Esophagus squamous epithelium (tissue), 5 donors: ENCODE measurements around the gene AKR1C2. TPM values are rescaled to one million over a fixed set of nuclear protein-coding genes. Genes with fewer than 3 reads are reported as not detected.
A peak's percentile ranks its signal among the peaks of the same experiment; 100 is the strongest.
"Not testable (repeated sequence)": the region's sequence is repeated elsewhere in the genome, so short reads cannot be mapped to it uniquely, and the experiment has no call there.

Source experiments
- DNase-seq: peaks from one replicate; lab custom pipeline; 2025; lab: John Stamatoyannopoulos, UW
- H3K27ac ChIP-seq, 4 donors: fragments of 200-600 bp; sonication (generic); one replicate each; pipeline ENCODE4 v1.5.1; 2016 to 2019; ENCODE audit warnings: mild to moderate bottlenecking in 1 of 4
- H3K27me3 ChIP-seq, 4 donors: fragments of 200-600 bp; sonication (generic); 1 replicate in 3 of 4; 2 replicates in 1 of 4; pipeline versions ENCODE4 v1.5.1 to v1.6.0; 2017 to 2021; ENCODE audit warnings: antibody characterized with exemption in 1 of 4
- H3K36me3 ChIP-seq, 3 donors: fragments of 200-600 bp; sonication (generic); one replicate each; pipeline ENCODE4 v1.5.1; 2016 to 2019
- H3K4me1 ChIP-seq, 3 donors: fragments of 200-600 bp; sonication (generic); one replicate each; pipeline ENCODE4 v1.5.1; 2017 to 2019
- H3K4me3 ChIP-seq, 4 donors: fragments of 200-600 bp; sonication (generic); 1 replicate in 3 of 4; 2 replicates in 1 of 4; pipeline ENCODE4 v1.5.1; 2016 to 2019; ENCODE audit warnings: mild to moderate bottlenecking in 2 of 4, moderate library complexity in 1 of 4
- H3K9me3 ChIP-seq, 3 donors: fragments of 200-600 bp; sonication (generic); one replicate each; pipeline ENCODE4 v1.5.1; 2016 to 2019
- POLR2A ChIP-seq, 4 donors: fragments of 450-650 bp; IDR thresholded peaks; one replicate each; pipeline ENCODE4 v1.6.1; 2017; ENCODE audit warnings: antibody characterized with exemption in 4 of 4, mild to moderate bottlenecking in 4 of 4, moderate library complexity in 3 of 4
- WGBS, 2 donors: methylation state at CpG; one replicate each; pipeline ENCODE4 v1.1.5; 2018; 5-methylcytosine and 5-hydroxymethylcytosine counted together
- intact Hi-C: fragments of 100-400 bp; cut with DNase I; formaldehyde crosslinking; loops from one replicate; pipeline ENCODE4 v1.15.0; 2022
- total RNA-seq, 4 donors: library from RNA; depleted of rRNA; stranded (reverse); fragments of >200 nt; gene quantifications; one replicate each; pipeline ENCODE4 v1.1.0, GENCODE V29; 2016
- TF ChIP-seq, protein P1 (sequence below), 6 experiments: fragments of 450-650 bp in 4 of 6; fragments of 200-600 bp in 2 of 6; sonication (generic) in 2 of 6; IDR thresholded peaks; one replicate each; pipeline ENCODE4 v1.5.1; 2016 to 2019; ENCODE audit warnings: antibody characterized with exemption in 6 of 6, mild to moderate bottlenecking in 4 of 6, moderate library complexity in 4 of 6
- donor health status: DM: yes; HTN: yes; CAD: no.

AKR1C2 gene
- total RNA-seq, 4 donors from 2014 or later, result 133 to 686 (median 378) TPM

DNA sequence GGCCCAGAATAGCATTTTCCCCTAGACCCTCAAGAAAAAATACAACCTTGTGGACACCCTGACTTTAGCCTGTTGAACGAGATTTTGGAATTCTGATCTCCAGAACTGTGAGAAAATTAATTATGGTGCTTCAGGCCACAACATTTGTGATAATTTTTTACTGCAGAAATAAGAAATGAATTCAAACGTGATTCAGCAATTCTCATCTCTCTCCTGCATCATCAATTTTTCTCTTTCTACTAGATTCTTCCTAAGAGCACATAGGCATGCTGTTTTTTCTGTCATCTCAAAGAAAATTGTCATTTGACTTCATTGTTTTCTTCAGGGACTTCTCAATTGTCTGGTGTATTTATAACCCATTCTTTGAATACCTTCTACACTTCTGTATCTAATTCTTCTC, 8.9 kb upstream of the AKR1C2 start:
- intact Hi-C loops, result no loop called here
- H3K27me3 ChIP-seq, result no peaks in the 10 kb centered on the region
- H3K27ac ChIP-seq, result no peak overlapping the region
- DNase-seq, result no peak
- WGBS, 2 donors, result 59 to 73% methylated on average over 2 of the region's 2 CpGs
- TF ChIP-seq, protein P1, sequence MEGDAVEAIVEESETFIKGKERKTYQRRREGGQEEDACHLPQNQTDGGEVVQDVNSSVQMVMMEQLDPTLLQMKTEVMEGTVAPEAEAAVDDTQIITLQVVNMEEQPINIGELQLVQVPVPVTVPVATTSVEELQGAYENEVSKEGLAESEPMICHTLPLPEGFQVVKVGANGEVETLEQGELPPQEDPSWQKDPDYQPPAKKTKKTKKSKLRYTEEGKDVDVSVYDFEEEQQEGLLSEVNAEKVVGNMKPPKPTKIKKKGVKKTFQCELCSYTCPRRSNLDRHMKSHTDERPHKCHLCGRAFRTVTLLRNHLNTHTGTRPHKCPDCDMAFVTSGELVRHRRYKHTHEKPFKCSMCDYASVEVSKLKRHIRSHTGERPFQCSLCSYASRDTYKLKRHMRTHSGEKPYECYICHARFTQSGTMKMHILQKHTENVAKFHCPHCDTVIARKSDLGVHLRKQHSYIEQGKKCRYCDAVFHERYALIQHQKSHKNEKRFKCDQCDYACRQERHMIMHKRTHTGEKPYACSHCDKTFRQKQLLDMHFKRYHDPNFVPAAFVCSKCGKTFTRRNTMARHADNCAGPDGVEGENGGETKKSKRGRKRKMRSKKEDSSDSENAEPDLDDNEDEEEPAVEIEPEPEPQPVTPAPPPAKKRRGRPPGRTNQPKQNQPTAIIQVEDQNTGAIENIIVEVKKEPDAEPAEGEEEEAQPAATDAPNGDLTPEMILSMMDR (IDR thresholded peaks at IDR 0.05), result no peak
- no peak for TF ChIP-seq POLR2A (IDR thresholded peaks at IDR 0.05)
- H3K36me3 ChIP-seq, result no peaks in the 10 kb centered on the region
- no peaks in the 10 kb centered on the region for H3K9me3 ChIP-seq
- peaks cover 0 to 31% (median 2%) of the 10 kb centered on the region in 3 donors for H3K4me1 ChIP-seq
- H3K4me3 ChIP-seq, result no peak overlapping the region

DNA sequence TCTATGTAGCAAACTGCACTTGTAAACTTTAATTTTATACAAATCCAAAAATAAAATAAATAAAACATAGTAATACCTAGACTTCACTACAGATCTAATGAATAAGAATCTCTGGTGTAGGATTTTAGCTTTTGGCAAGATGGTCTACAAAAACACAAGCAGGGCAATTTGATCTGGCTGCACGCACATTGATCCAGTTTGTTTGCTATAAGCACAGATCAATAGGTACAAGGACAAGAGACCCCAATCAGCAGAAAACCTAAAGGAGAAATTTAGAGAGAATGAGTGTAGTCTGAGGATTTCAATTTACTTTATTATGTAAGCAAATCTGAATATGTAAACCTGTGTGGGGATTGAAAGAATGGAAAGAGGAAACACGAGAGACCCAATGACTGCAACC, 7.7 kb upstream of the AKR1C2 start:
- H3K36me3 ChIP-seq, H3K27me3 ChIP-seq, H3K9me3 ChIP-seq, H3K27ac ChIP-seq, DNase-seq, intact Hi-C loops, H3K4me3 ChIP-seq: not testable (repeated sequence)
- H3K4me1 ChIP-seq, result peaks cover 0 to 31% (median 2%) of the 10 kb centered on the region in 3 donors
- WGBS, 2 donors, result 90 to 92% methylated on average over 2 of the region's 2 CpGs

DNA sequence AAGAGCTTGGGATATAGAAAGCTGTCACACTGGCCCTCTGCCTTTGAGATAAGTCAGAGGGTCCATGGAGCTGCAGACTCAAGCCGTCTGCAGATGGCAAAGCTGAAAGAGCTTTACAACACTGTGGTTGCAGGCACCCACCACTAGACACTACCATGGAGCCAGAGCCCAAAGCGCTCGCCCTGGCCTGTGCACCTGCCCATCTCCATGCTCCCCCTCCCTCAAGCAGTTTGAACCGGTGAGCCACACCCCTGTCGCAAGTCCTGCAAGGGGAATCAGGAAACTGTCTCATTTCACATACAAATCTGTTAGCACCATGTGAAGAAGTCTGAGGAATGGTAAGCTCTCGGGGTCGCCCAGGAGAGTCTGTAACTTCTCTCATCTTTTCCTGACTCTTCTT, 6.4 kb upstream of the AKR1C2 start:
- H3K27ac ChIP-seq, H3K9me3 ChIP-seq, H3K36me3 ChIP-seq, H3K4me3 ChIP-seq, intact Hi-C loops, DNase-seq, H3K27me3 ChIP-seq: not testable (repeated sequence)
- 78 to 95% methylated on average over 3 of the region's 7 CpGs for whole genome bisulfite sequencing, 2 donors
- H3K4me1 ChIP-seq, result peaks cover 0 to 36% (median 2%) of the 10 kb centered on the region in 3 donors

DNA sequence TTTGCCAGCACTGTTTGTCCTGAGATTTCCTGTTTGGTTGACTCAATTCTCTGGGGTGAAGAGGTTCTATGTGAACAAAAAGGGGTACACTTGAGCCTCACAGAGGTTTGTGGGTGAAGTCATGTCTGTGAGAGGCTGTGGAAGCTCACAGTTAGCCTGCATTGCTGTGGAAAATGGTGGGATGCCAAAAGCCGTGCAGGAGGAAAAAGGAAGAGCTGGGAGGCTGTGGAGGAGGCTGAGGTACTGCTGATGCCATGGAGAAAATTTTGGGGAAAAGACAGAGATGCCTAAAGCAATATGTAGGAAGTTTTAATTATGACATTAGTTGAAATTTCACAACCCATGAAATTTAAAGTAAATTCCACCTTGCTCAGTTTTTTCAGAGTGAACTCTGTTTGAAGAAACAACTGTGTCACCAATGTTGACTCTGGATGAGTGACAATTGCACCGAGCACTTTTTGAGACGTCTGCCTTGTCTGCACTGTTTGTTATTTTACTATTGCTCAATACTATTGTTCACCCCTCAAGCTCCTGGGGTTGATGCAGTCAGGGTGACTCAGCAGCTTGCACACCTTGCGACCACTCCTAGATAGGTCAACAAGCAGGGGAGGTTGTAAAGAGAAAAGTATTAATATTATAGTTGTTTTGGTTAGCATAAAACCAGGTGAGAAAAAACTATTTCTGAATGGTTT, 5.3 kb upstream of the AKR1C2 start:
- H3K36me3 ChIP-seq, intact Hi-C loops, H3K9me3 ChIP-seq, DNase-seq, H3K27me3 ChIP-seq, H3K4me3 ChIP-seq: not testable (repeated sequence)
- peaks cover 0 to 32% (median 2%) of the 10 kb centered on the region in 3 donors for H3K4me1 ChIP-seq
- WGBS, 2 donors, result 24 to 44% methylated on average over 3 to 4 of the region's 4 CpGs
- peak overlapping the region in 2 of 4 donors; percentile 44 to 58 for H3K27ac ChIP-seq

DNA sequence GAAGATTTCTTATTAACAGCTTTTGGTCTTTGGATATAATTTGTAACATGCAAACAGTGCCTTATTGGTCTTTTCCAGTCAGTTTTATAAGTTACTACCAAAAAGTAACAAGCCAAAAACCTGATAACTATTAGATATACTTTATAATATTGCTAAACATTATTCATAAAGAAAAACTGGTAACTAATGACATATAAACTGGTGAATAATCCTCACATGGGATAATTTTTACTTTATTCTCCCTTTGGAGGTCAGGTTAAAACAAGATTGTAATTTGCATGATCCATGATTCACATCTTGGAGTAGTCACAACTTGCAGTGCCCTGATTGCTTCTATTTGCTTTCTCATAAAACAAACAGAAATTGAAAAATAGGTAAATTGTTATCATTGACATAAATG, 844 bp upstream of the AKR1C2 start:
- H3K27me3 ChIP-seq, H3K4me3 ChIP-seq, H3K9me3 ChIP-seq, DNase-seq, intact Hi-C loops: not testable (repeated sequence)
- H3K4me1 ChIP-seq, result peaks cover 0 to 40% (median 0%) of the 10 kb centered on the region in 3 donors
- H3K27ac ChIP-seq, result peak overlapping the region in 2 of 4 donors; percentile 30 to 50
- peaks cover 0 to 10% (median 0%) of the 10 kb centered on the region in 3 donors for H3K36me3 ChIP-seq

DNA sequence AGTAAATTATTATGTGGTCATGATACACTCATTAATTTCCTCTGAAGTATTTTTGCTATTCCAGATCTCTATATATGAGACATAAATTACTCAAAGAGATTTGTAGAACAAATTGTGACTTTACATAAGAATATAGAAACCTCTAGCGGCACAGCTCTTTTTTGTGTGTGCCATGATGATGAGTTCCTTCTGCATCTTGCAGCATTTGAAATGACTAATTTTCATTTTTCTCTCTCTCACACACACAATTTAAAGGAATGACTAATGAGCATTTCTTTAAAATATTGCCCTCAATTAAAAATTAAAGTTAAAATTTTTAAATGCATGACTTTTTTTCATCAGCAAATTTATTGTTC, 351 bp upstream of the AKR1C2 start:
- 0% methylated on average over 1 of the region's 1 CpG for WGBS, 2 donors
- H3K9me3 ChIP-seq, DNase-seq, intact Hi-C loops, H3K4me3 ChIP-seq, H3K27me3 ChIP-seq: not testable (repeated sequence)
- Histone ChIP-seq H3K36me3 (peaks cover 0 to 15% (median 0%) of the 10 kb centered on the region in 3 donors), H3K4me1 (peaks cover 0 to 39% (median 0%) of the 10 kb centered on the region in 3 donors), H3K27ac (peak overlapping the region in 2 of 4 donors; percentile 30 to 50)

DNA sequence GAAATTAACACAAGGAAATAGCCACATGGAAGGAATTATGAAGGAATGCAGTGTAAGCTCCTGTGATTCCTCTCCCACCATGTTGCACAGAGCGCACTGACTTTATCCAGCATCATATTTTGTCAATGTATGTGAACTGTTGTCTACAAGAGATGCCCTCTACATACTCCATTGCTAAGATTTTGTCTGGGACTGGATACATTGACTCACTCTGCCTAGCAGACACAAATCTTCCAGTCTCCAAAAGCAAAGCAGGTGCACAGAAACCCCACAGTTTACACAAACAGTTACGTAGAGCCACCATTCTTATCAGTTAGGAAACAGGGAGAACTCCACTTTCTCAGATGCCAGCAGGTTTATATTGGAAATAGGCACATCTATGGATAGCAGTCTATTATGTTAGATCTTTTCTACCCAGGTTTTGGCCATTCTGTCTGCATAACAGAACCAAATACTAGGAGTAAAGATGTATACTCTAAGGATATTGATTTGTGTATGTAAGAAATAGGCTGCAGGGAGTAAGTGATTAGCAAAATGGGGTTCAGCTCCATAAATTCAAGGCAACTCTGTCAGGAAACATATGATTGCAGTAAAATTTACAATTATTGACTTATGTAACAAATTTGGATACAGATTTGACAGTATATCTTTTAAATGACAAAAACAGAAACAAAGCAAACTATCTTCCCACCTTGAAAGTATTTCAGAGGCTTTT, 1.5 kb downstream of the AKR1C2 start:
- Histone ChIP-seq H3K4me1 (peaks cover 0 to 33% (median 0%) of the 10 kb centered on the region in 3 donors), H3K27ac (peak overlapping the region in 1 of 4 donors; percentile 35), H3K36me3 (peaks cover 0 to 30% (median 0%) of the 10 kb centered on the region in 3 donors), H3K27me3 (no peaks in the 10 kb centered on the region), H3K4me3 (peak overlapping the region; percentile 28 to 55 (median 42)), H3K9me3 (no peaks in the 10 kb centered on the region)
- no peak for DNase-seq
- 94 to 100% methylated on average over 2 of the region's 2 CpGs for WGBS, 2 donors
- TF ChIP-seq, protein P1 (IDR thresholded peaks at IDR 0.05), result no peak
- no peak for TF ChIP-seq POLR2A (IDR thresholded peaks at IDR 0.05)
- intact Hi-C loops, result no loop called here
